Measurements from ENCODE around the gene TYK2. TPM values are rescaled to one million over a fixed set of nuclear protein-coding genes. Genes with fewer than 3 reads are reported as not detected.

The TYK2 gene
- polyA plus RNA-seq, 1 donor (not counting 4 experiments of a cell fraction or from before 2014, with no cell fraction given): 32.6 TPM

GRCh38 chr19:10361569-10362011, 18.8 kb downstream of the TYK2 start:
- H3K27me3 ChIP-seq (ENCODE audit: control insufficient read depth, extremely low read depth, insufficient read depth, low read length): no peaks in the 10 kb centered on the region
- no peak for FAIRE-seq
- dilution Hi-C loops (cut with MboI; ENCODE audit: extremely low pct_ligation_motif_present, low sequenced_read_pairs): no loop called here

GRCh38 chr19:10356431-10356830, 23.9 kb downstream of the TYK2 start:
- dilution Hi-C loops (cut with MboI; ENCODE audit: extremely low pct_ligation_motif_present, low sequenced_read_pairs): no loop called here
- Histone ChIP-seq H2AFZ (ENCODE audit: control insufficient read depth, low read length) (no peak overlapping the region), H3K9ac (ENCODE audit: control insufficient read depth, extremely low read depth, insufficient read depth, low read length) (no peak overlapping the region), H3K9me1 (ENCODE audit: control insufficient read depth, extremely low read depth, insufficient read depth, low read length) (no peaks in the 10 kb centered on the region), H3K79me2 (ENCODE audit: control insufficient read depth, insufficient read depth, low read length) (no peaks in the 10 kb centered on the region), H3K27me3 (ENCODE audit: control insufficient read depth, extremely low read depth, insufficient read depth, low read length) (no peaks in the 10 kb centered on the region), H3K4me3 (ENCODE audit: control insufficient read depth in 2 of 3, extremely low read depth in 1 of 3, insufficient read depth in 2 of 3, low read depth in 1 of 3, low read length in 3 of 3) (no peak overlapping the region), H4K20me1 (ENCODE audit: control insufficient read depth, extremely low read depth, insufficient read depth, low read length) (no peaks in the 10 kb centered on the region), H3K4me2 (ENCODE audit: control insufficient read depth, extremely low read depth, insufficient read depth, low read depth, low read length) (no peak overlapping the region), H3K4me1 (ENCODE audit: control insufficient read depth, extremely low read depth, insufficient read depth, low read length) (no peaks in the 10 kb centered on the region), H3K36me3 (ENCODE audit: control insufficient read depth in 2 of 2, extremely low read depth in 1 of 2, insufficient read depth in 2 of 2, low read length in 2 of 2) (peaks cover 4 to 25% of the 10 kb centered on the region in 2 experiments), H3K27ac (ENCODE audit: control insufficient read depth, insufficient read depth, low read length) (no peak overlapping the region), H3K9me3 (ENCODE audit: control insufficient read depth, low read depth, low read length) (no peaks in the 10 kb centered on the region)
- FAIRE-seq: no peak
- no peak for DNase-seq (ENCODE audit: low read depth, low spot score)
- TF ChIP-seq, protein P1, sequence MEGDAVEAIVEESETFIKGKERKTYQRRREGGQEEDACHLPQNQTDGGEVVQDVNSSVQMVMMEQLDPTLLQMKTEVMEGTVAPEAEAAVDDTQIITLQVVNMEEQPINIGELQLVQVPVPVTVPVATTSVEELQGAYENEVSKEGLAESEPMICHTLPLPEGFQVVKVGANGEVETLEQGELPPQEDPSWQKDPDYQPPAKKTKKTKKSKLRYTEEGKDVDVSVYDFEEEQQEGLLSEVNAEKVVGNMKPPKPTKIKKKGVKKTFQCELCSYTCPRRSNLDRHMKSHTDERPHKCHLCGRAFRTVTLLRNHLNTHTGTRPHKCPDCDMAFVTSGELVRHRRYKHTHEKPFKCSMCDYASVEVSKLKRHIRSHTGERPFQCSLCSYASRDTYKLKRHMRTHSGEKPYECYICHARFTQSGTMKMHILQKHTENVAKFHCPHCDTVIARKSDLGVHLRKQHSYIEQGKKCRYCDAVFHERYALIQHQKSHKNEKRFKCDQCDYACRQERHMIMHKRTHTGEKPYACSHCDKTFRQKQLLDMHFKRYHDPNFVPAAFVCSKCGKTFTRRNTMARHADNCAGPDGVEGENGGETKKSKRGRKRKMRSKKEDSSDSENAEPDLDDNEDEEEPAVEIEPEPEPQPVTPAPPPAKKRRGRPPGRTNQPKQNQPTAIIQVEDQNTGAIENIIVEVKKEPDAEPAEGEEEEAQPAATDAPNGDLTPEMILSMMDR (optimal IDR thresholded peaks at IDR 0.05 in 1 of 3, IDR thresholded peaks at IDR 0.05 in 1 of 3, conservative IDR thresholded peaks at IDR 0.05 in 1 of 3; ENCODE audit: extremely low read depth in 1 of 3, insufficient read depth in 2 of 3, low read length in 3 of 3): no peak
- TF ChIP-seq EZH2 (IDR thresholded peaks at IDR 0.05; ENCODE audit: low read length): no peak

More at GRCh38 chr19:10361569-10362011, 18.8 kb downstream of the TYK2 start:
- Histone ChIP-seq H3K9me1 (ENCODE audit: control insufficient read depth, extremely low read depth, insufficient read depth, low read length) (peaks cover 3% of the 10 kb centered on the region), H3K4me3 (ENCODE audit: control insufficient read depth in 2 of 3, extremely low read depth in 1 of 3, insufficient read depth in 2 of 3, low read depth in 1 of 3, low read length in 3 of 3) (no peak overlapping the region), H3K36me3 (ENCODE audit: control insufficient read depth in 2 of 2, extremely low read depth in 1 of 2, insufficient read depth in 2 of 2, low read length in 2 of 2) (peaks cover 9 to 21% of the 10 kb centered on the region in 2 experiments), H3K27ac (ENCODE audit: control insufficient read depth, insufficient read depth, low read length) (no peak overlapping the region), H3K4me2 (ENCODE audit: control insufficient read depth, extremely low read depth, insufficient read depth, low read depth, low read length) (no peak overlapping the region), H2AFZ (ENCODE audit: control insufficient read depth, low read length) (no peak overlapping the region), H4K20me1 (ENCODE audit: control insufficient read depth, extremely low read depth, insufficient read depth, low read length) (peaks cover 5% of the 10 kb centered on the region), H3K9me3 (ENCODE audit: control insufficient read depth, low read depth, low read length) (no peaks in the 10 kb centered on the region), H3K9ac (ENCODE audit: control insufficient read depth, extremely low read depth, insufficient read depth, low read length) (no peak overlapping the region), H3K79me2 (ENCODE audit: control insufficient read depth, insufficient read depth, low read length) (no peaks in the 10 kb centered on the region), H3K4me1 (ENCODE audit: control insufficient read depth, extremely low read depth, insufficient read depth, low read length) (no peaks in the 10 kb centered on the region)
- TF ChIP-seq, protein P1 (optimal IDR thresholded peaks at IDR 0.05 in 1 of 3, IDR thresholded peaks at IDR 0.05 in 1 of 3, conservative IDR thresholded peaks at IDR 0.05 in 1 of 3; ENCODE audit: extremely low read depth in 1 of 3, insufficient read depth in 2 of 3, low read length in 3 of 3): no peak
- no peak for TF ChIP-seq EZH2 (IDR thresholded peaks at IDR 0.05; ENCODE audit: low read length)
- no peak for DNase-seq (ENCODE audit: low read depth, low spot score)

Measured in keratinocyte (primary cell).